ENCODE results near the gene ZNF385C. TPM values are rescaled to one million over a fixed set of nuclear protein-coding genes. Genes with fewer than 3 reads are reported as not detected.

The ZNF385C gene
- total RNA-seq, 4 donors from 2014 or later, result 0.53 to 1.3 TPM; not detected in 2

DNA sequence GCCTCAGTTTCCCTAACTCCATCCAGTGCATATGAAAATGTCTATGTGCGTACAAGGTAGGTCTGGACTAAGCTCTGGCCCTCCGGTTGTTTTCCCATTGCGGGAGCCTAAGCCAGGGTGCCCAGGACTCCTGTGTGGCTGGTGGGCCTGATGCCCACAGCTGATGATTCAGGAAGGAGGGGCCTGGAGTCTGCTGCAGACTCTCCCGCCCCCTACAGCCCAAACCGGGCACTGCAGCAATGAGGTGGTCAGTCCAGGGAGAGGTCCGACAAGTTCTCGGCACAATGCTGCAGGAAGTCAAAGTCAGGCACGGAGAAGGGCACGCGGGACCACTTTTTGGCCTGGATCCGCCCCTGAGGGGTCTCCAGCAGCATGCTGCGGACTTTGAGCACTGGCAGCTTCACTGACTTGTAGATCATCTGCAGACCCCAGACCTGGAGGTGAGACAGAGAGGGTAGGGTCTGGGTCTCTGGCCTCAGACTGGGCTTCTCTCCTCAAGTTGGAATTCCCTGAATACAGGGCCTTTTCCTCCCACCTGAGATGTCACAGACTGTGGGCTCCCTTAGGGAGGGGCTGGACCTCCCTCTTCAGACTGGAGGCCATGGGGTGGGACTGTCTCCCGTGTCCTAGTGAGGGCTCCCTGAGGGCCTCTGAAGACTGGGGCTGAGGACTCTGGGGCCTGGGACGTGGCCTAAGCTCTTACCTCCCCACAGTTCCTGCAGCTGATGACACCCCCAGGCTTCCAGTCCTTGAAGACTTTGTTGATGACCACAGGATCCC, 3.4 kb upstream of the ZNF385C start:
- peak; percentile 59 to 83 (median 81) for DNase-seq
- H3K4me1 ChIP-seq, result peaks cover 0 to 11% (median 9%) of the 10 kb centered on the region in 4 donors
- peaks cover 0 to 8% of the 10 kb centered on the region in 2 donors for H3K27me3 ChIP-seq
- H3K36me3 ChIP-seq, result peaks cover 0 to 15% (median 0%) of the 10 kb centered on the region in 3 donors
- H3K4me3 ChIP-seq, result no peak overlapping the region
- TF ChIP-seq POLR2A (IDR thresholded peaks at IDR 0.05), result no peak
- TF ChIP-seq, protein P1, sequence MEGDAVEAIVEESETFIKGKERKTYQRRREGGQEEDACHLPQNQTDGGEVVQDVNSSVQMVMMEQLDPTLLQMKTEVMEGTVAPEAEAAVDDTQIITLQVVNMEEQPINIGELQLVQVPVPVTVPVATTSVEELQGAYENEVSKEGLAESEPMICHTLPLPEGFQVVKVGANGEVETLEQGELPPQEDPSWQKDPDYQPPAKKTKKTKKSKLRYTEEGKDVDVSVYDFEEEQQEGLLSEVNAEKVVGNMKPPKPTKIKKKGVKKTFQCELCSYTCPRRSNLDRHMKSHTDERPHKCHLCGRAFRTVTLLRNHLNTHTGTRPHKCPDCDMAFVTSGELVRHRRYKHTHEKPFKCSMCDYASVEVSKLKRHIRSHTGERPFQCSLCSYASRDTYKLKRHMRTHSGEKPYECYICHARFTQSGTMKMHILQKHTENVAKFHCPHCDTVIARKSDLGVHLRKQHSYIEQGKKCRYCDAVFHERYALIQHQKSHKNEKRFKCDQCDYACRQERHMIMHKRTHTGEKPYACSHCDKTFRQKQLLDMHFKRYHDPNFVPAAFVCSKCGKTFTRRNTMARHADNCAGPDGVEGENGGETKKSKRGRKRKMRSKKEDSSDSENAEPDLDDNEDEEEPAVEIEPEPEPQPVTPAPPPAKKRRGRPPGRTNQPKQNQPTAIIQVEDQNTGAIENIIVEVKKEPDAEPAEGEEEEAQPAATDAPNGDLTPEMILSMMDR (IDR thresholded peaks at IDR 0.05), result peak in 5 of 6 experiments; percentile 53 to 72 (median 65)
- H3K27ac ChIP-seq, result no peak overlapping the region
- no peaks in the 10 kb centered on the region for H3K9me3 ChIP-seq

GRCh38 chr17:42098730-42099399, 592 bp upstream of the ZNF385C start:
- H3K4me1 ChIP-seq, result peaks cover 0 to 11% (median 9%) of the 10 kb centered on the region in 4 donors
- DNase-seq, result no peak
- TF ChIP-seq, protein P1 (IDR thresholded peaks at IDR 0.05), result no peak
- no peak for TF ChIP-seq POLR2A (IDR thresholded peaks at IDR 0.05)
- no peaks in the 10 kb centered on the region for H3K9me3 ChIP-seq
- peak overlapping the region in 1 of 4 donors; percentile 43 for H3K4me3 ChIP-seq
- H3K36me3 ChIP-seq, result no peaks in the 10 kb centered on the region
- no peak overlapping the region for H3K27ac ChIP-seq
- H3K27me3 ChIP-seq, result peaks cover 0 to 8% of the 10 kb centered on the region in 2 donors

DNA sequence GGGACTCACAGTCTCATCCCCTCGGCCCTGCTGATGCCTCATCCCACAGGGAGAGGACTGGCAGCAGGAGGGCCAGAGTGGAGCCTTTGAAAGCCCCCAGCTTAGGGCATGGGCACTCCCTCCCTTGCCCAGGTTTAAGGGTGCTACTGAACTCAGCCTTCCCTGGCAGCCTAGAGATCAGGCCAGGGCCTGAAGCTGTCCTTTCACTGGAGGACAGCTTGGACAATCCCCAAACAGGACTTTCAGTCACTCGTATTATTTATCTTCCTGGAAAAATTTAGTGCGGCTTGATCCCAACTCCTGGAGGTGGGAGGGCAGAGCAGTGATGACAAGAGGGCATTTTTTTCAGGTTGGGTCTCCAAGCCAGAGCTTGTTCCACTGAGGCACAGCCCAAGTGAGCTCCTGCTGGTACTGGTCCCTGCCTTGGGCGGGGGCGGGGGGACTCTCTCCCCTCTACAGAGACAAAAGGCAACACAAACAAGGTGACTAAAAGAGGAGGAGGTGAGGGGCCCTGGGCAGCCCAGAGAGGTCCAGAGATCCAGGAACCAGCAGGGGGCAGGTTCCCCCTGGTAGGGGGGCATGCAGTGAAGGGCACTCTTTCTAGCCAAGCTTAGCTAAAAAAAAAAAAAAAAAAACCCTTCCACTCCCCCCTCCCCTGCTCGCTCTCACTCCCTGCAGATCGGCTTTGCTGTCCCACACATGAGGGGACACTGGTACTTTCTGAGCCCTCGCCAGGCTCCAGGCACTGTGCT, 1.7 kb downstream of the ZNF385C start:
- H3K4me3 ChIP-seq, result no peak overlapping the region
- H3K9me3 ChIP-seq, result no peaks in the 10 kb centered on the region
- no peak overlapping the region for H3K27ac ChIP-seq
- no peaks in the 10 kb centered on the region for H3K36me3 ChIP-seq
- no peak for TF ChIP-seq POLR2A (IDR thresholded peaks at IDR 0.05)
- TF ChIP-seq, protein P1 (IDR thresholded peaks at IDR 0.05), result no peak
- DNase-seq, result no peak
- peaks cover 0 to 11% (median 9%) of the 10 kb centered on the region in 4 donors for H3K4me1 ChIP-seq
- peaks cover 0 to 8% of the 10 kb centered on the region in 2 donors for H3K27me3 ChIP-seq

GRCh38 chr17:42094375-42095069, 3.8 kb downstream of the ZNF385C start:
- no peaks in the 10 kb centered on the region for H3K9me3 ChIP-seq
- no peaks in the 10 kb centered on the region for H3K36me3 ChIP-seq
- DNase-seq, result no peak
- H3K4me3 ChIP-seq, result no peak overlapping the region
- TF ChIP-seq POLR2A (IDR thresholded peaks at IDR 0.05), result no peak
- TF ChIP-seq, protein P1 (IDR thresholded peaks at IDR 0.05), result no peak
- H3K27ac ChIP-seq, result no peak overlapping the region
- peaks cover 0 to 8% of the 10 kb centered on the region in 2 donors for H3K27me3 ChIP-seq
- H3K4me1 ChIP-seq, result peaks cover 0 to 11% (median 9%) of the 10 kb centered on the region in 4 donors

DNA sequence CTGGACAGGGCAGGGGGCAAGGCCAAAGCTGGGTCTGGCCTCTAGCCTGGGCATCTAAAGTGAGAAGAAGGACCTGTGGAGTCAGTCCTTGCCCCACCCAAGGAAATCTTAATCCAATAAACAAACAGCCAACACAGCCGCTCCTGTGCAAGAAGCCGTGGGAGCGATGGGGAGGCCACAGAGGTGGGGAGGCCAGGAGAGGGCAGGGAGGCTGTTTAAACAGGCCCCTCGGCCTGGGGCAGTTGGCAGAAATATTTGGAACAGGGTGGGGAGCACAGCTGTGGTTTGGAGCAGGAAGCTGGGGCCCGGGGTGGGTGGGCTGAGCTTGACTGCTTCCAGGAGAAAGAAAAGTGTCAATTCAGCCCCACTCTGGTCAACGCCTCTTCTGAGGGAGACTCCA, 5.3 kb downstream of the ZNF385C start:
- peaks cover 0 to 8% of the 10 kb centered on the region in 2 donors for H3K27me3 ChIP-seq
- TF ChIP-seq, protein P1 (IDR thresholded peaks at IDR 0.05), result no peak
- no peak for TF ChIP-seq POLR2A (IDR thresholded peaks at IDR 0.05)
- DNase-seq, result no peak

More for the DNA sequence above, 5.3 kb downstream of the ZNF385C start:
- Histone ChIP-seq H3K27ac (no peak overlapping the region), H3K9me3 (no peaks in the 10 kb centered on the region), H3K4me3 (no peak overlapping the region), H3K36me3 (no peaks in the 10 kb centered on the region), H3K4me1 (peaks cover 0 to 6% (median 3%) of the 10 kb centered on the region in 4 donors)
